DOHH2 (cell line): Measurements from ENCODE around the gene UBE2I.

Source experiments
- H3F3A ChIP-seq: fragments of 200-600 bp; sonication (generic), shearing (Covaris generic); 2 replicates; pipeline ENCODE4 v1.6.0; 2016; ENCODE audit warnings: antibody characterized with exemption, mild to moderate bottlenecking; ENCODE audit not compliant: control insufficient read depth, insufficient read depth
- H3K27ac ChIP-seq: fragments of 200-600 bp; sonication (generic); 2 replicates; pipeline ENCODE4 v1.5.1; 2014; ENCODE audit warnings: low read depth, mild to moderate bottlenecking, low read length, moderate library complexity
- H3K27me3 ChIP-seq: fragments of 200-600 bp; sonication (generic); 2 replicates; pipeline ENCODE4 v1.6.1; 2014; ENCODE audit warnings: mild to moderate bottlenecking, low read length, mixed read lengths; ENCODE audit not compliant: control insufficient read depth
- H3K36me3 ChIP-seq: fragments of 200-600 bp; sonication (generic); 2 replicates; pipeline ENCODE4 v1.6.1; 2014; ENCODE audit warnings: mild to moderate bottlenecking, low read length, moderate library complexity, mixed read lengths; ENCODE audit not compliant: control insufficient read depth
- H3K4me1 ChIP-seq: fragments of 200-600 bp; sonication (generic); 2 replicates; pipeline ENCODE4 v1.6.1; 2014; ENCODE audit warnings: mild to moderate bottlenecking, low read length, mixed read lengths; ENCODE audit not compliant: control insufficient read depth
- H3K4me2 ChIP-seq: fragments of 200-600 bp; sonication (generic); 2 replicates; pipeline ENCODE4 v1.6.0; 2014; ENCODE audit warnings: mild to moderate bottlenecking, low read length, moderate library complexity
- H3K4me3 ChIP-seq: fragments of 200-600 bp; sonication (generic); 2 replicates; pipeline ENCODE4 v1.5.1; 2014; ENCODE audit warnings: mild to moderate bottlenecking, low read length, mixed read lengths
- H3K79me2 ChIP-seq: fragments of 200-600 bp; sonication (generic); 2 replicates; pipeline ENCODE4 v1.6.1; 2014; ENCODE audit warnings: mild to moderate bottlenecking, low read length, mixed read lengths; ENCODE audit not compliant: control insufficient read depth
- H3K9me2 ChIP-seq: fragments of 200-600 bp; sonication (generic); replicated peaks from 2 replicates; pipeline ENCODE4 v1.6.1; 2014; ENCODE audit warnings: mild to moderate bottlenecking, low read length, mixed read lengths; ENCODE audit not compliant: control insufficient read depth
- H3K9me3 ChIP-seq: fragments of 200-600 bp; sonication (generic); 2 replicates; pipeline ENCODE4 v1.6.1; 2014; ENCODE audit warnings: antibody characterized with exemption, low read length, mixed read lengths; ENCODE audit not compliant: control insufficient read depth, insufficient read depth
- H4K20me1 ChIP-seq: fragments of 200-600 bp; sonication (generic); 2 replicates; pipeline ENCODE4 v1.6.0; 2014; ENCODE audit warnings: low read depth, mild to moderate bottlenecking, antibody characterized with exemption, low read length, moderate library complexity; ENCODE audit not compliant: control insufficient read depth, insufficient read depth
- CTCF ChIP-seq: fragments of 200-600 bp; sonication (generic); IDR thresholded peaks from one replicate; pipeline ENCODE4 v1.5.1; 2014; ENCODE audit warnings: antibody characterized with exemption, mild to moderate bottlenecking, low read depth, low read length; ENCODE audit not compliant: poor library complexity, severe bottlenecking
- EZH2phosphoT487 ChIP-seq: fragments of 200-600 bp; sonication (generic); IDR thresholded peaks from 2 replicates; pipeline ENCODE4 v1.6.1; 2017; ENCODE audit warnings: borderline replicate concordance, mild to moderate bottlenecking, antibody characterized with exemption, low read length, moderate library complexity, mixed read lengths

The UBE2I gene

GRCh38 chr16:1289477-1289866 is 20.0 kb upstream of the UBE2I start:
- H3K4me3 ChIP-seq = no peak overlapping the region

GRCh38 chr16:1290063-1290501 is 19.4 kb upstream of the UBE2I start:
- Histone ChIP-seq H3K79me2 (no peaks in the 10 kb centered on the region), H3K4me1 (peaks cover 6% of the 10 kb centered on the region; the same call in 1 of the 2 replicates), H3K9me3 (no peaks in the 10 kb centered on the region), H3K4me2 (no peak overlapping the region), H3K9me2 (no peaks in the 10 kb centered on the region), H3F3A (no peaks in the 10 kb centered on the region; the same call in 1 of the 2 replicates), H4K20me1 (no peaks in the 10 kb centered on the region), H3K27ac (no peak overlapping the region), H3K27me3 (peaks cover 20% of the 10 kb centered on the region), H3K36me3 (no peaks in the 10 kb centered on the region), H3K4me3 (no peak overlapping the region)
- no peak for TF ChIP-seq EZH2phosphoT487
- no peak for TF ChIP-seq CTCF

More at GRCh38 chr16:1289477-1289866, 20.0 kb upstream of the UBE2I start:
- Histone ChIP-seq H3K4me2 (no peak overlapping the region), H3K27me3 (peaks cover 20% of the 10 kb centered on the region), H3K79me2 (no peaks in the 10 kb centered on the region), H4K20me1 (no peaks in the 10 kb centered on the region), H3K27ac (no peak overlapping the region), H3K9me3 (no peaks in the 10 kb centered on the region), H3K9me2 (no peaks in the 10 kb centered on the region), H3F3A (no peaks in the 10 kb centered on the region; the same call in 1 of the 2 replicates), H3K4me1 (peaks cover 1% of the 10 kb centered on the region; the same call in 1 of the 2 replicates), H3K36me3 (no peaks in the 10 kb centered on the region)
- TF ChIP-seq CTCF (no peak), EZH2phosphoT487 (no peak)

GRCh38 chr16:1290860-1291575 is 18.4 kb upstream of the UBE2I start:
- H3F3A ChIP-seq = no peaks in the 10 kb centered on the region; the same call in 1 of the 2 replicates
- H3K27ac ChIP-seq = no peak overlapping the region
- H3K9me2 ChIP-seq = no peaks in the 10 kb centered on the region
- H3K4me3 ChIP-seq = no peak overlapping the region
- H3K79me2 ChIP-seq = no peaks in the 10 kb centered on the region
- H3K27me3 ChIP-seq = peaks cover 23% of the 10 kb centered on the region
- H3K9me3 ChIP-seq = no peaks in the 10 kb centered on the region
- H4K20me1 ChIP-seq = no peaks in the 10 kb centered on the region
- no peaks in the 10 kb centered on the region for H3K36me3 ChIP-seq
- H3K4me1 ChIP-seq = peaks cover 6% of the 10 kb centered on the region; the same call in 1 of the 2 replicates
- H3K4me2 ChIP-seq = no peak overlapping the region
- TF ChIP-seq CTCF (no peak), EZH2phosphoT487 (no peak)
